NOMO-1 treated with dmso at 0.1 percent for 144 hours (cell line): Measurements from ENCODE around the gene NEU2.

Source experiments
- DNase-seq: peaks from one replicate; lab custom pipeline; 2025; ENCODE audit not compliant: unreplicated experiment; lab: John Stamatoyannopoulos, UW

NEU2 gene

DNA sequence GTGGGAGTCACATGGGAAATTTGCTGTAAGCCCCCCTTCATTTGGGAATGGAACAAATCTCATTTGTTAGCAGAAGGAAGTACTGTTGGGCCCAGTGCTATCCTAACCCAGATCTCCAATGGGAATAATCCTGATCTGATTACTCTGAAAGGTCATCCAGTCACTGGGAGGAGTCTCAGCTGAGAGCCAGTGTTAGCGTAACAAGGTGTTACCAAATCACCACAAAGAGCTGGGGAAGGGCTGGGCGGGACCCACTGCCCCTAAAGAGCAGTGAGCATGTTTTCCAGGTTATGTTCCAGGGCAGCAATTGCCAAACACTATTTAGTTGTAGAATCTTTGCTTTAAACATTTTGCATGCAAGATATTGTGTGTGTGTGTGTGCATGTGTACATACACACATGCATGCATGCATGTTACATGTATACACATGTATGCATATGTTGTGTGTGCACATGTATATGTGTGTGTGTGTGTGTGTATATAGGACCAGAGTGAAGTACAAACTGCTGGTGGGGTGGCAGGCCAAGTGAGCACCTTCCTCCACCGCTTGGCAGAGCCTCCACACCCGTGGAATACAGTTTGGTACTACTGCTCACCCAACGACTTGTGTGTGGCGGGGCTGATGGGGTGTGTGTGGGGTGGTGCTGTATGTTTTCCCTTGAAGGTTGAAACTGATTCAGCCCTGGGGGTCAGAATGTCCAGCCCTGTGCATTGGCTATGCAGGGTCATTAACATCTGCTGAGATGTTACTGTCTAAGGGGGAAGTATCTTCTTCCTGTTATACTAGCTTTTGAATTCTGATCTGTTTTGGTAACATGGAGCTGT, 42.9 kb downstream of the NEU2 start:
- no peak for DNase-seq

- DNase-seq: peak; percentile 81
Measured at GRCh38 chr2:233075966-233076339, 43.5 kb downstream of the NEU2 start.

DNA sequence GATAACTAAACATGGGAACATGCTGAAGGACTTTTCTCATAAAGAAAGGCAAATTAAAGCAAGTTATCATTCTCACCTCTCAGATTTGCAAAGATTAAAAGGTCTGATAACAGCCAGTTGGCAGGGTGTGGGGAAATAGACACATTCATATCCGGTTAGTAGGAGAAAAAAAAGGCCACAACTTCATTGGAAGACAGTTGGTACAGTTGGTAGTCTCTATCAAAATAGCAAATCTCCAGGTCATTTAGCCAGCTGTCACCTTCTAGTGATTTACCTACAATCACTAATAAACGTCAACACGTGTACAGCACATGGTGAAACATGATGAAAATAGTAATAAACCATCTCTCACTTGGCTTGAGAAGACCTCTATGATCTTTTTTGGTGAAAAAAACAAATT, 44.3 kb downstream of the NEU2 start:
- DNase-seq: peak; percentile 24

DNA sequence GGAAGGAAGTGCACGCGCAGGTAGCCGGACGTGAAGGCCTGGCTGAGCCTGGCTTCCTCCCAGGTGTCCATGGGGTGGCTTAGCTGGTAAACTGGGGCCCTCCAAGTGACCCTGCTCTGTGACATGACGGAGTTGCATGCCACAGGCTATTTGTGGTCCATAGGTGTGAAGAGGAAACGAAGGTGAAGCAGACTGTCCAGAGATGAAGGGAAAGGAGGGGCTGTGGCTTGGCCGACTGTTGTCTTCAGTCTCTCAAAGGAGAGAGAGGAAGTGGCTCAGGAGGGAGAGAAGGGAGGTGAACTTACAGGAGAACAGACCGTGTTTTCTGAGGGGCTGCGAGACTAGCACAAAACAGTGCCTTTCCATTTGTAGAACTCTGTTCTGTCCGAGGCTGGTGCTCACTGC, 47.0 kb downstream of the NEU2 start:
- DNase-seq: no peak

DNA sequence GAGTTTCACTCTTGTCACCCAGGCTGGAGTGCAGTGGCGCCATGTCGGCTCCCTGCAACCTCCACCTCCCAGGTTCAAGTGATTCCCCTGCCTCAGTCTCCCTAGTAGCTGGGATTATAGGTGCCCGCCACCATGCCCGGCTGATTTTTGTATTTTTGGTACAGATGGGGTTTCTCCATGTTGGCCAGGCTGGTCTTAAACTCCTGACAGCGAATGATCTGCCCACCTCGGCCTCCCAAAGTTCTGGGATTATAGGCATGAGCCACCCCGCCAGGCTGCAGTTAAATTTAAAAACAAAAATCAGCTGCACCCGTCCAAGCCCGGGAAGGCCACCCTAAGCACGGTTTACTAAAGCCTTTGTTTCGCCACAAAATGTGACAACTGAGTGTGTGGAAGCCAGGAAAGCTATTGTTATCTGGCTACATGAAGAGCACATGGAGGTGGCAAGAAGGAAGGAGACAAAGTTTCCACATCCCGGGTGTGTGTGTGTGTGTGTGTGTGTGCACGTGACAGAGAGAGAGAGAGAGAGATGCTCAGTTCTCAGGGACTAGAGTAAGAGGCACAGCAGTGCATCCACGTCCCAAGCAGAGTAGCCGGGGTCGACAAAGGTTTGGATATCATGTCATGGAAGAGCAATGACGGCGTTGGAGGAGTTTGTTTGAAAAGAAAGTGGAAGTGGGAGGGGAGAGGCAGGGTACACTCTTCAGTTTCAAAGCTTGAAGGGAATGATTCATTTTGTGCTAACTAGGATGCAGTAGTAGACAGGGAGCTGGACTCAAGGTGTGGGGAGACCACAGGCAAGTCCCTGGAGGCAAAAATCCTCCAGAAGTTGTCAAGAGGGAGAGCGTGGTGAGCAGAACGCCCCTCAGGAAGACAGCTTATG, 47.7 kb downstream of the NEU2 start:
- DNase-seq: no peak

DNA sequence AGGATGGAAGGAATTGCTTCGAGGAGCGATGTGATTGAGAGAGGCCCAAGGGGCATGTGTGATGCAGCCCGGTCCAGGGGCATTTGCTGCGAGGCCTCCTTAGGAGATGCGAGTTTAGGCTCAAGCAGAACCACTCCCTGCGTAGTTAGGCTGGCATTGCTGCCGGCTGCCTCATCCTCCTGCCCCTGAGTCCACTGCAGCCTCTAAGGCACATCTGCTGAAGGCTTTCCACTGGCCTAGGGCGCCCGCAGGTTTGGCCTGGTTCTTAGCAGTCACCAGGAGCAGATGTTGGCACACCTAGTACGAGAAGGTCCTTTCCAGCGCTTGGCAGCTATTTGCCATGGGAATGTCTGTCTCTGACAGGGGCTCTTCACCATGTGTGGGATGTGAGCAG, 48.4 kb downstream of the NEU2 start:
- no peak for DNase-seq

DNA sequence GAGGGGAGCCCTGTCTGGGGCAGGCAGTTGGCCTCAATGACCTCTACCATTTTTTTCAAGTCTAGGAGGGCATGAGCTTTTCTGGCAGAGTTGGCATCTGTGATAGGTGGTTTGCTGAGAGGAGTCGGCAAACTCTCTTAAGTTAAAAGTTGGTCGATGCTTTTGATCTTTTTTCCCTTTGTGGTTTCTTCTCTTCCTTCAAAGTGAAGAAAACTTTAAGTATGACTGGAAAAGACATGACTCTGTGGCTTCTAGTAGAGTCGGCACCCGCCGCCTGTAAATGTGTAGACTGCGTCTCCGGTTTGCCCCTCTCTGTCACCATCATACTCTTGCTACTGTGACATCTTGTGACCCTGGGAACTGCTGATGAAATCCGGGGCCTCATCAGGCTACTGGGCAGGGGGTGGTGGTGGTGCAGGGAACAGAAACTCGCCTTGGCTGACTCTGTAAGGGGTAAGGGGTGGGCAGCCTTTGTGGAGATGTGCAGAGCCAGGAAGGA, 48.8 kb downstream of the NEU2 start:
- DNase-seq: peak; percentile 55

- DNase-seq: no peak
Measured at GRCh38 chr2:233081731-233082221, 49.3 kb downstream of the NEU2 start.

- peak; percentile 54 for DNase-seq
Measured at GRCh38 chr2:233082222-233082930, 49.9 kb downstream of the NEU2 start.

DNA sequence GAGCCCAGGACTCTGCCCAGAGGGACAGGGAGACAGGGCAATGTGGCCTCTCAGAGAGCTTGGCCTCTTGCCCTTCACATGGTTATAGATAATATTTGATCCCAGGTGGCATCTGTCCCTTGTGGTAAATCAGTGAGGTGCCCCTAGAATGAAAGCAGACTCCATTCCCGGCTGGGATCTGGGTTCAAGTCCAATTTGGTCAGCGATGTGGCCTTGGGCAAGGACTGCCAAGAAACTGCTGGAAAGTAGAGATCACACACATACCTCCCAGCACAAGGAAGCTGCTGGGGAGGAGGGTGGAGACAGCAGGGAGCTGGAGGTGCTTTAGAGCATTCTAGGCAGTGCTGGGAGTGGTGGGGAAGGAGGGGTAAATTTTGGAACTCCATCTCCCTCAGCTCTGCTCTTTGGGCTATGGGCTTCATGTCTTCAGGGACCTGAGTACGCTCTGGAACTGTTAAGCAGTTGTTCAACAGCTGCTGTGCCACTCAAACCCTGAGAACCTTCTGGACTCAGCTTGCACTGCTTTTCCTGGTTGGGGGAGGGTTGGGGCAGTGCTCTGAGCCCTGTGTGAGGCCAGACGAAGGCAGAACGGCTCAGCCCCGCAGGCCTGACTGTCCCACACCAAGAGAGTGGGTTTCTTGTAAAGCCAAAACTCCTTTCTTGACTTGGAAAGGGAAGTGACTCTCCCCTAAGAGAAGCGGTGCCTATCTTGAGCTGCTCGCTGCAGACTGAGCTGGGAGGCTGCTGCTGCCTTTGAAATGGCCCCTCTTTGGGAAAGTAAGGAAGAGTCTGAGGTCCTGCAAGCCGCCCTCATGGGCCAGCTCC, 50.7 kb downstream of the NEU2 start:
- DNase-seq: no peak

- no peak for DNase-seq
Measured at GRCh38 chr2:233083782-233084181, 51.3 kb downstream of the NEU2 start.

DNA sequence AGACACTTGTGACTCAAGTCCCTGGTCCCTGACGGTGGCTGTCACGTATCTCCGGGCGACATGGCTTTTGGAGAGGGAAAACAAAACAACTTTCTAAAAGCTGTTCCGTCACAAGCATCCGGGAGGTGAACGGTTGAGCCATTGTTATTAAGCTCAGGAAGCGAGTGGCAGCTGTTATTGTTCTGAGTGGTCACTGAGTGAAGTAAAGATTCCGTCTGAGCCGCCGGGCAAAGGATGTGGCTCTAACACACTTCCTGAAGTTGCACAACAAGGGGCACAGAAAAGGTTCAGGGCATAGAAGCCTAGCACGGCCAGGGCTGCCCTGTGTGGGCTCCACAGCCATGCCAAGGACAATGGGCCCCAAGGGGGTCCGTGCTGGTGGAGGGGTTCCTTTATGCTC, 52.0 kb downstream of the NEU2 start:
- peak; percentile 83 for DNase-seq
